A375 (cell line): ENCODE results near the gene FMO4. TPM values are rescaled to one million over a fixed set of nuclear protein-coding genes. Genes with fewer than 3 reads are reported as not detected.

Source experiments
- small RNA-seq: library from RNA; depleted of rRNA; stranded (forward); fragments of <200 nt; gene quantifications from one replicate; pipeline ENCODE3, GENCODE V24; 2014
- total RNA-seq: library from RNA; depleted of rRNA; stranded (reverse); fragments of >200 nt; shearing (Covaris generic); gene quantifications from 2 replicates; pipeline ENCODE4 v1.2.3, GENCODE V29; 2014; rRNA removed

Gene FMO4, protein sequence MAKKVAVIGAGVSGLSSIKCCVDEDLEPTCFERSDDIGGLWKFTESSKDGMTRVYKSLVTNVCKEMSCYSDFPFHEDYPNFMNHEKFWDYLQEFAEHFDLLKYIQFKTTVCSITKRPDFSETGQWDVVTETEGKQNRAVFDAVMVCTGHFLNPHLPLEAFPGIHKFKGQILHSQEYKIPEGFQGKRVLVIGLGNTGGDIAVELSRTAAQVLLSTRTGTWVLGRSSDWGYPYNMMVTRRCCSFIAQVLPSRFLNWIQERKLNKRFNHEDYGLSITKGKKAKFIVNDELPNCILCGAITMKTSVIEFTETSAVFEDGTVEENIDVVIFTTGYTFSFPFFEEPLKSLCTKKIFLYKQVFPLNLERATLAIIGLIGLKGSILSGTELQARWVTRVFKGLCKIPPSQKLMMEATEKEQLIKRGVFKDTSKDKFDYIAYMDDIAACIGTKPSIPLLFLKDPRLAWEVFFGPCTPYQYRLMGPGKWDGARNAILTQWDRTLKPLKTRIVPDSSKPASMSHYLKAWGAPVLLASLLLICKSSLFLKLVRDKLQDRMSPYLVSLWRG
- 0.72 and 1.5 TPM in 2 replicates for total RNA-seq

DNA sequence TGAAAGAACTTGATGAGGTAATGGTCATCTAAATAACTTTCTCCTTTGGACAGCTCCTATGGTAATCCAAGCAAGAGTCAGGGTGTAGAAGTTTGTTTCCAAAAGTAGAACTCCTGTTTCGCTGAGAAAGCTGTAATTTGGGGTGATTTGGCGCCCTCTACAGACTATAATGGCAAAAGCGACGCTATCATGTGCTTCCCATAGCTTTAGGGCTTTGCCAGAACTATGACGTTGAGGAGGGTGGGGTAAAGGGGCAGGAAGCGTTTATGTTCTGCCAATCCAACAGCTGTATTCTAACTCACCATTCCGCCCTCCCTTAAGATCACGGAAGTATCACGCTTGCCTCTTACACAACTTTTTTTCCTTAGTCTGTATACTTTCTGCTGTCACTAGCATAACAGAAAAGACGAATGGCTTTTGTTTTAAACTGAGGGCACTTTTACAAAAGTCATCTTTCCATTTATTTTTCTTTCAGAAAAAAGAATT, at the start of gene FMO4:
Gene FMO4 (plus strand): TSS at position 349 of the 486 bp plus-strand sequence. CDS start 5,643 bp downstream, outside the sequence.

Small RNA genes within 50 kb of the gene (small RNA-seq; reads per million reads assigned to genes)
- gene SRP14P4 = not detected

Other genes with a start within 250 kb of the FMO4 start
- not detected in 2 replicates for gene FMO3, start 223.3 kb upstream of the FMO4 start, total RNA-seq
- gene FMO2, start 128.9 kb upstream of the FMO4 start, total RNA-seq = not detected in 2 replicates
- not detected in 2 replicates for gene FMO1, start 65.7 kb upstream of the FMO4 start, total RNA-seq
- gene PRRC2C, start 171.3 kb downstream of the FMO4 start, total RNA-seq = 82.0 and 82.9 TPM in 2 replicates